ENCODE measurements around the gene PPT2. TPM values are rescaled to one million over a fixed set of nuclear protein-coding genes. Genes with fewer than 3 reads are reported as not detected.

Gene PPT2
- total and polyA plus RNA-seq, 2 of the 13 experiments (the other 11 are each of a cell fraction or from before 2014, with no cell fraction given): 39.2 to 61.8 TPM

DNA sequence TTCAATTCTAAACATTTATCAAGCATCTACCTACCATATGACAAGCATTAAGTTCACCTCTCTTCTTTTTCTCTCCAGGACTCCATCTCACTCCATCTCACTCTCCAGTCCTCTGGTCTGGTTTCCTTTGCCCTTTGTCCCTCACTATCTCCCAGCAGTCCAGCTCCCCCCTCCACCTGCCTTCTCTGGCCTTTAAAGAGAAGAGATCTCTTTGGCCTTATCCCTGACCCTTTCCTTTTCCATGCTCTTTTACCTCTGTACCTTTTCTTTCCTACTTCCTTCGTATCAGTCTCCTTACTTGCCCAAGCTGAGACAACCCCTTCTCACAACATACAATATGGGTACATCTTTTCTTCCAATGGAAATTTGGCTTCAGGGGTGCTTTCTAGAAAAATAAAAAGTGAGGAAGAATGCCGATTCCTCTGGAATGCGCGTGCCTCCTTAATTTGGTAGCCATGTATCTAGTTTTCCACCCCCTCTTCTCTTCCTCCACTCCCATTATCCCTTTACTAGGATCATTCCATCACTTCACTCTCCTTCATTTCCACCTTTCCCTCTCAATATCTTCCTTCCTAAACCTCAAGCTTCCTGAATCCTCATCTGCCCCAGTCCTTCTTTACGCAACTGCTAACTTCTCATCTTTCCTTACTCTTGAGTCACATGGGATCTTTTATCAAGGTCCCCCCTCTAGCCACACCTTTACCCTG, 22.7 kb downstream of the PPT2 start (continued):
- TF ChIP-seq, protein P1, sequence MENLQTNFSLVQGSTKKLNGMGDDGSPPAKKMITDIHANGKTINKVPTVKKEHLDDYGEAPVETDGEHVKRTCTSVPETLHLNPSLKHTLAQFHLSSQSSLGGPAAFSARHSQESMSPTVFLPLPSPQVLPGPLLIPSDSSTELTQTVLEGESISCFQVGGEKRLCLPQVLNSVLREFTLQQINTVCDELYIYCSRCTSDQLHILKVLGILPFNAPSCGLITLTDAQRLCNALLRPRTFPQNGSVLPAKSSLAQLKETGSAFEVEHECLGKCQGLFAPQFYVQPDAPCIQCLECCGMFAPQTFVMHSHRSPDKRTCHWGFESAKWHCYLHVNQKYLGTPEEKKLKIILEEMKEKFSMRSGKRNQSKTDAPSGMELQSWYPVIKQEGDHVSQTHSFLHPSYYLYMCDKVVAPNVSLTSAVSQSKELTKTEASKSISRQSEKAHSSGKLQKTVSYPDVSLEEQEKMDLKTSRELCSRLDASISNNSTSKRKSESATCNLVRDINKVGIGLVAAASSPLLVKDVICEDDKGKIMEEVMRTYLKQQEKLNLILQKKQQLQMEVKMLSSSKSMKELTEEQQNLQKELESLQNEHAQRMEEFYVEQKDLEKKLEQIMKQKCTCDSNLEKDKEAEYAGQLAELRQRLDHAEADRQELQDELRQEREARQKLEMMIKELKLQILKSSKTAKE (CRISPR knock-in tag; IDR thresholded peaks at IDR 0.05; ENCODE audit: borderline replicate concordance): no peak
- TF ChIP-seq, protein P2, sequence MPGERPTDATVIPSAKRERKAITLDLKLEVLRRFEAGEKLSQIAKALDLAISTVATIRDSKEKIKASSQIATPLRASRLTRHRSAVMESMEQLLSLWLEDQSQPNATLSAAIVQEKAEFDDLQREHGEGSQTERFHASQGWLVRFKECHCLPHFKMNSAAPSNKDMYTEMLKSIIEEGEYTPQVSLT (CRISPR knock-in tag; IDR thresholded peaks at IDR 0.05; ENCODE audit: borderline replicate concordance, low read depth): no peak
- TF ChIP-seq, protein P3, sequence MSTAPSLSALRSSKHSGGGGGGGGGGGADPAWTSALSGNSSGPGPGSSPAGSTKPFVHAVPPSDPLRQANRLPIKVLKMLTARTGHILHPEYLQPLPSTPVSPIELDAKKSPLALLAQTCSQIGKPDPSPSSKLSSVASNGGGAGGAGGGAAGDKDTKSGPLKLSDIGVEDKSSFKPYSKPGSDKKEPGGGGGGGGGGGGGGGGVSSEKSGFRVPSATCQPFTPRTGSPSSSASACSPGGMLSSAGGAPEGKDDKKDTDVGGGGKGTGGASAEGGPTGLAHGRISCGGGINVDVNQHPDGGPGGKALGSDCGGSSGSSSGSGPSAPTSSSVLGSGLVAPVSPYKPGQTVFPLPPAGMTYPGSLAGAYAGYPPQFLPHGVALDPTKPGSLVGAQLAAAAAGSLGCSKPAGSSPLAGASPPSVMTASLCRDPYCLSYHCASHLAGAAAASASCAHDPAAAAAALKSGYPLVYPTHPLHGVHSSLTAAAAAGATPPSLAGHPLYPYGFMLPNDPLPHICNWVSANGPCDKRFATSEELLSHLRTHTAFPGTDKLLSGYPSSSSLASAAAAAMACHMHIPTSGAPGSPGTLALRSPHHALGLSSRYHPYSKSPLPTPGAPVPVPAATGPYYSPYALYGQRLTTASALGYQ (CRISPR knock-in tag; IDR thresholded peaks at IDR 0.05): no peak
- TF ChIP-seq, protein P4, sequence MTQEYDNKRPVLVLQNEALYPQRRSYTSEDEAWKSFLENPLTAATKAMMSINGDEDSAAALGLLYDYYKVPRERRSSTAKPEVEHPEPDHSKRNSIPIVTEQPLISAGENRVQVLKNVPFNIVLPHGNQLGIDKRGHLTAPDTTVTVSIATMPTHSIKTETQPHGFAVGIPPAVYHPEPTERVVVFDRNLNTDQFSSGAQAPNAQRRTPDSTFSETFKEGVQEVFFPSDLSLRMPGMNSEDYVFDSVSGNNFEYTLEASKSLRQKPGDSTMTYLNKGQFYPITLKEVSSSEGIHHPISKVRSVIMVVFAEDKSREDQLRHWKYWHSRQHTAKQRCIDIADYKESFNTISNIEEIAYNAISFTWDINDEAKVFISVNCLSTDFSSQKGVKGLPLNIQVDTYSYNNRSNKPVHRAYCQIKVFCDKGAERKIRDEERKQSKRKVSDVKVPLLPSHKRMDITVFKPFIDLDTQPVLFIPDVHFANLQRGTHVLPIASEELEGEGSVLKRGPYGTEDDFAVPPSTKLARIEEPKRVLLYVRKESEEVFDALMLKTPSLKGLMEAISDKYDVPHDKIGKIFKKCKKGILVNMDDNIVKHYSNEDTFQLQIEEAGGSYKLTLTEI (CRISPR knock-in tag; conservative IDR thresholded peaks at IDR 0.05): no peak
- TF ChIP-seq ATRX (CRISPR knock-in tag; IDR thresholded peaks at IDR 0.05; ENCODE audit: borderline replicate concordance) (no peak; the same call in 1 of the 2 replicates), TOPORS (CRISPR knock-in tag; IDR thresholded peaks at IDR 0.05) (no peak), HMG20B (CRISPR knock-in tag; conservative IDR thresholded peaks at IDR 0.05) (no peak), ZNF670 (CRISPR knock-in tag; IDR thresholded peaks at IDR 0.05; ENCODE audit: borderline replicate concordance) (no peak), RXRB (CRISPR knock-in tag; IDR thresholded peaks at IDR 0.05; ENCODE audit: borderline replicate concordance) (peak; percentile 7; the same call in 1 of the 2 replicates), ZMYM4 (CRISPR knock-in tag; IDR thresholded peaks at IDR 0.05) (no peak), ZNF816 (CRISPR knock-in tag; IDR thresholded peaks at IDR 0.05; ENCODE audit: borderline replicate concordance) (no peak), HNF4A (CRISPR knock-in tag; IDR thresholded peaks at IDR 0.05) (0 out of 2 replicates have a peak, but pooled peaks have one; percentile 14), MEIS1 (CRISPR knock-in tag; IDR thresholded peaks at IDR 0.05; ENCODE audit: borderline replicate concordance) (no peak), SCMH1 (CRISPR knock-in tag; IDR thresholded peaks at IDR 0.05; ENCODE audit: borderline replicate concordance) (no peak), ZIK1 (CRISPR knock-in tag; IDR thresholded peaks at IDR 0.05; ENCODE audit: borderline replicate concordance, low read depth) (no peak)
- TF ChIP-seq, protein P5, sequence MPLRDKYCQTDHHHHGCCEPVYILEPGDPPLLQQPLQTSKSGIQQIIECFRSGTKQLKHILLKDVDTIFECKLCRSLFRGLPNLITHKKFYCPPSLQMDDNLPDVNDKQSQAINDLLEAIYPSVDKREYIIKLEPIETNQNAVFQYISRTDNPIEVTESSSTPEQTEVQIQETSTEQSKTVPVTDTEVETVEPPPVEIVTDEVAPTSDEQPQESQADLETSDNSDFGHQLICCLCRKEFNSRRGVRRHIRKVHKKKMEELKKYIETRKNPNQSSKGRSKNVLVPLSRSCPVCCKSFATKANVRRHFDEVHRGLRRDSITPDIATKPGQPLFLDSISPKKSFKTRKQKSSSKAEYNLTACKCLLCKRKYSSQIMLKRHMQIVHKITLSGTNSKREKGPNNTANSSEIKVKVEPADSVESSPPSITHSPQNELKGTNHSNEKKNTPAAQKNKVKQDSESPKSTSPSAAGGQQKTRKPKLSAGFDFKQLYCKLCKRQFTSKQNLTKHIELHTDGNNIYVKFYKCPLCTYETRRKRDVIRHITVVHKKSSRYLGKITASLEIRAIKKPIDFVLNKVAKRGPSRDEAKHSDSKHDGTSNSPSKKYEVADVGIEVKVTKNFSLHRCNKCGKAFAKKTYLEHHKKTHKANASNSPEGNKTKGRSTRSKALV (CRISPR knock-in tag; IDR thresholded peaks at IDR 0.05): no peak
- TF ChIP-seq, protein P6, sequence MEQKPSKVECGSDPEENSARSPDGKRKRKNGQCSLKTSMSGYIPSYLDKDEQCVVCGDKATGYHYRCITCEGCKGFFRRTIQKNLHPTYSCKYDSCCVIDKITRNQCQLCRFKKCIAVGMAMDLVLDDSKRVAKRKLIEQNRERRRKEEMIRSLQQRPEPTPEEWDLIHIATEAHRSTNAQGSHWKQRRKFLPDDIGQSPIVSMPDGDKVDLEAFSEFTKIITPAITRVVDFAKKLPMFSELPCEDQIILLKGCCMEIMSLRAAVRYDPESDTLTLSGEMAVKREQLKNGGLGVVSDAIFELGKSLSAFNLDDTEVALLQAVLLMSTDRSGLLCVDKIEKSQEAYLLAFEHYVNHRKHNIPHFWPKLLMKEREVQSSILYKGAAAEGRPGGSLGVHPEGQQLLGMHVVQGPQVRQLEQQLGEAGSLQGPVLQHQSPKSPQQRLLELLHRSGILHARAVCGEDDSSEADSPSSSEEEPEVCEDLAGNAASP (CRISPR knock-in tag; IDR thresholded peaks at IDR 0.05; ENCODE audit: borderline replicate concordance): peak; percentile 4; the same call in 1 of the 2 replicates
- TF ChIP-seq, protein P7, sequence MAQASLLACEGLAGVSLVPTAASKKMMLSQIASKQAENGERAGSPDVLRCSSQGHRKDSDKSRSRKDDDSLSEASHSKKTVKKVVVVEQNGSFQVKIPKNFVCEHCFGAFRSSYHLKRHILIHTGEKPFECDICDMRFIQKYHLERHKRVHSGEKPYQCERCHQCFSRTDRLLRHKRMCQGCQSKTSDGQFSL (CRISPR knock-in tag; IDR thresholded peaks at IDR 0.05): 0 out of 2 replicates have a peak, but pooled peaks have one; percentile 14
